Epithelial cell of esophagus (primary cell): ENCODE results near the gene SHFL.

ENCODE experiments used
- DNase-seq: peaks from one replicate; pipeline ENCODE4 v3.0.0; 2010; ENCODE audit warnings: low read depth
- H3K4me3 ChIP-seq: 2 replicates; pipeline ENCODE4 v1.5.1; 2011; ENCODE audit warnings: mild to moderate bottlenecking, low read length, control low read depth
- TF ChIP-seq, protein P1 (sequence below): IDR thresholded peaks from 2 replicates; pipeline ENCODE4 v1.5.1; 2011; ENCODE audit warnings: low read depth, mild to moderate bottlenecking, low read length, control low read depth, inconsistent platforms; ENCODE audit not compliant: insufficient read depth; ENCODE audit errors: missing control alignments

SHFL gene

DNA sequence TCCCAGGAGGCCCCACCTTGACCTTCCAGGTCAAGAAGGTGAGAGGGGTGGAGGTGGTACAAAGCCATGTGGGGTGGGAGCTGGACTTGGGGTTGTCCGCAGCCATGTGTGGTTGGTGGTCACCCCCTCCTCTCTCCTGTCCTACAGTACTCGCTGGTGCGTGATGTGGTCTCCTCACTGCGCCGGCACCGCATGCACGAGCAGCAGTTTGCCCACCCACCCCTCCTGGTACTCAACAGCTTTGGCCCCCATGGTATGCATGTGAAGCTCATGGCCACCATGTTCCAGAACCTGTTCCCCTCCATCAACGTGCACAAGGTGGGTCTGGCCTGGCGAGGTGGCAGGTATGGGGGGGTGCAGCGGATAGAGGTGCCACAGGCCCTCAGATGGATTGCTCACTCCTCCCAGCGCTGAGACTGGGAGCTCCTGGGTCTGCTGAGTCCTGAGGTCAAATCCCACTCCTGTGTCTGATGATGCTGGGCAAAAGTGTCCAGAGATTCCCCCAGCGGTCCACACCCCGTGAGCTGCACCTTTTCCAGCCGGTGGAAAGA, 21.8 kb downstream of the SHFL start:
- TF ChIP-seq, protein P1, sequence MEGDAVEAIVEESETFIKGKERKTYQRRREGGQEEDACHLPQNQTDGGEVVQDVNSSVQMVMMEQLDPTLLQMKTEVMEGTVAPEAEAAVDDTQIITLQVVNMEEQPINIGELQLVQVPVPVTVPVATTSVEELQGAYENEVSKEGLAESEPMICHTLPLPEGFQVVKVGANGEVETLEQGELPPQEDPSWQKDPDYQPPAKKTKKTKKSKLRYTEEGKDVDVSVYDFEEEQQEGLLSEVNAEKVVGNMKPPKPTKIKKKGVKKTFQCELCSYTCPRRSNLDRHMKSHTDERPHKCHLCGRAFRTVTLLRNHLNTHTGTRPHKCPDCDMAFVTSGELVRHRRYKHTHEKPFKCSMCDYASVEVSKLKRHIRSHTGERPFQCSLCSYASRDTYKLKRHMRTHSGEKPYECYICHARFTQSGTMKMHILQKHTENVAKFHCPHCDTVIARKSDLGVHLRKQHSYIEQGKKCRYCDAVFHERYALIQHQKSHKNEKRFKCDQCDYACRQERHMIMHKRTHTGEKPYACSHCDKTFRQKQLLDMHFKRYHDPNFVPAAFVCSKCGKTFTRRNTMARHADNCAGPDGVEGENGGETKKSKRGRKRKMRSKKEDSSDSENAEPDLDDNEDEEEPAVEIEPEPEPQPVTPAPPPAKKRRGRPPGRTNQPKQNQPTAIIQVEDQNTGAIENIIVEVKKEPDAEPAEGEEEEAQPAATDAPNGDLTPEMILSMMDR: no peak
- H3K4me3 ChIP-seq: no peak overlapping the region
- no peak for DNase-seq

DNA sequence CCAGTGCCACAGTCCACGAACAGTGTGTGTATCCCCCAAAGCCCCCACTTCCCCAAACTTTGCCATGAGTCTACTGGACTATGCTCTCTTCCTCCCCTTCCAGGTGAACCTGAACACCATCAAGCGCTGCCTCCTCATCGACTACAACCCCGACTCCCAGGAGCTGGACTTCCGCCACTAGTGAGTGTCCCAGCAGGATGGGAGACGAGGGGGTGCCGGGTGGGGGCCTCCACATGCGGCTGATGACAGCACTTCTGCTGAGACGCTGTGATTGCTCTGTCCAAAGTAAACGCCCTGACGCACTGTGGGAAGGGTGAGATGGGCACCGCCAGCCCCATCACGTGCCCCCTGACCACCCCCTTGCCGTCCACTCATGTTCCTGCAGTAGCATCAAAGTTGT, 23.4 kb downstream of the SHFL start:
- TF ChIP-seq, protein P1: no peak
- DNase-seq: no peak
- H3K4me3 ChIP-seq: no peak overlapping the region

DNA sequence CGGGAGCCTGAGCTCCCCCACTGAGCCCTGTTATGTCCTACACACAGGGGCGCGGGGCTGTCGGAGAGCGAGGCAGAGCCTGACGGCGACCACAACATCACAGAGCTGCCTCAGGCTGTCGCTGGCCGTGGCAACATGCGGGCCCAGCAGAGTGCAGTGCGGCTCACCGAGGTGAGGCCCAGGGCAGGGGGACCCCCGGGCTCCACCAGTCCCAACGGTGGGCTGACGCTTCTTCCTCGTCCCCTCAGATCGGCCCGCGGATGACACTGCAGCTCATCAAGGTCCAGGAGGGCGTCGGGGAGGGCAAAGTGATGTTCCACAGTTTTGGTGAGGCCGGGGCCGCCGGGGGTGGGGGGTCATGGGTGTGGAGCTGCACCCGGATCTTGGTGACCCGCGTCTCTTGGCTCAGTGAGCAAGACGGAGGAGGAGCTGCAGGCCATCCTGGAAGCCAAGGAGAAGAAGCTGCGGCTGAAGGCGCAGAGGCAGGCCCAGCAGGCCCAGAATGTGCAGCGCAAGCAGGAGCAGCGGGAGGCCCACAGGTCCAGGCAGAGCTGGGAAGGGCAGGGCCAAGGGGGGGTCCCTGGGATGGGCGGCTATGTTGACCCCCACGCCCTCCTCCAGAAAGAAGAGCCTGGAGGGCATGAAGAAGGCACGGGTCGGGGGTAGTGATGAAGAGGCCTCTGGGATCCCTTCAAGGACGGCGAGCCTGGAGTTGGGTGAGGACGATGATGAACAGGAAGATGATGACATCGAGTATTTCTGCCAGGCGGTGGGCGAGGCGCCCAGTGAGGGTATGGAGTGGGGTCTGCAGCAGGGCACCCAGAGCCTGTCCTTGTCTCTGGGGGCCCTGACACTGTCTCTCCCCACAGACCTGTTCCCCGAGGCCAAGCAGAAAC, 24.2 kb downstream of the SHFL start:
- TF ChIP-seq, protein P1: no peak
- H3K4me3 ChIP-seq: no peak overlapping the region
- DNase-seq: no peak

DNA sequence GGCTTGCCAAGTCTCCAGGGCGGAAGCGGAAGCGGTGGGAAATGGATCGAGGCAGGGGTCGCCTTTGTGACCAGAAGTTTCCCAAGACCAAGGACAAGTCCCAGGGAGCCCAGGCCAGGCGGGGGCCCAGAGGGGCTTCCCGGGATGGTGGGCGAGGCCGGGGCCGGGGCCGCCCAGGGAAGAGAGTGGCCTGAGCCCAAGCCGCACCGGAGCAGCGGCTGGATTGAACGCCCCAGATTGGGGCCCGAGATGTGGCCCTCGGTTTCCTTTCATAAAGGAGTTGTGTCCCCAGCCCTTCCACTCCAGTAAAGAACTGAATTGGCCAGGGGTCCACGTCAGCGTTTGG, 24.8 kb downstream of the SHFL start:
- no peak for DNase-seq
- no peak overlapping the region for H3K4me3 ChIP-seq
- TF ChIP-seq, protein P1: no peak

DNA sequence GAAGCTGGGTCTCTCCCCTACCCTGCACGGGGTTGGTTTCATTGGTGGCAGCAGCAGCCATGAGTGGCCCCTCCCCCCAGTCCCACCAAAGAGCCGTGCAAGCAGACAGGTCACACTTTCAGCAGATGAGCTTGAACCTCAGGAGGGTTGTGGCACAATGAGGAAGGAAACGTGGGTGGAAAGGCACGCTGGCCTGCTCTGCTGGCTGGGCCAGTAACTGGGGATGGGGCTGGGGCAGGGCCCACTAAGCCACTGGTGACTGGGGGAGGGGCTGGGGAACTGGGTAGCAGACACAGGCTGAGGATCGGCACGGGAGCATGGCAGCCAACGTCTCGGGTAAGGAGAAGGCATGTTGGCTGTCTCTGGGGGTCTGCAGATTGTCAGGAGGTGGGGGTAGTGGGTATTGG, 25.3 kb downstream of the SHFL start, which contains the start of gene P2RY11:
Gene P2RY11 (plus strand): TSS at position 289 of the 407 bp plus-strand sequence. CDS start 29 bp downstream, at position 318.
- H3K4me3 ChIP-seq: no peak within 1 kb of the TSS
- TF ChIP-seq, protein P1: no peak
- DNase-seq: no peak

DNA sequence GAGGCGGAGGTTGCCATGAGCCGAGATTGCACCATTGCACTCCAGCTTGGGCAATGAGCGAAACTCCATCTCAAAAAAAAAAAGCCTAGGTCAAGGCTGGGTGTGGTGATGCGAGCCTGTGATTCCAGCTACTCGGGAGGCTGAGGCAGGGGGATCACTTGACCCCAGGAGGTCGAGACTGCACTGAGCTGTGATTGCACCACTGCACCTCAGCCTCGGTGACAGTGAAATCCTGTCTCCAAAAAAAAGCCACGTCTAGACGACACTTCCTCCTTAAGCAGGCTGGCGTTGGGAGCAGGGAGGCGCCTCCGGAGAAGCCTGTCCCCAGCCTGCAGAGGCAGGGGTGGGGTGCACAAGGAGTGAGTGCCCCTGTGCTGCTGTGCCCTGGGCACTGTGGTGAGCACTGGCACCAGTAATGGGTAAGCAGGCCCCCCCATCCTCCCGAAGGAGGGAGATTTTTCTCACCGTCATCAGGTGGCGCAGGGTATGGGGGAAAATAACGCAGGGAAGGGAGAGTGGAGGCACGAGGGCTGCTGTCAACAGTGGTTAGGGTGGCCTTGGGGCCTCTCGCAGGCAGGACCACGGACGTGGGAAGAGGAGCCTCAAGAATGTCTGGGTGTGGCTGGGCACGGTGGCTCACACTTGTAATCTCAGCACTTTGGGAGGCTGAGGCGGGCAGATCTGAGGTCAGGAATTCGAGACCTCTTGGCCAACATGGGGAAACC, 26.1 kb downstream of the SHFL start:
- H3K4me3 ChIP-seq: no peak overlapping the region
- no peak for DNase-seq
- TF ChIP-seq, protein P1: no peak
